ENCODE data around the gene SLC27A2.
"Not testable (repeated sequence)": the region's sequence is repeated elsewhere in the genome, so short reads cannot be mapped to it uniquely, and the experiment has no call there.

The SLC27A2 gene

GRCh38 chr15:50164458-50164857 lies 17.5 kb upstream of the SLC27A2 start:
- no peak for DNase-seq

DNA sequence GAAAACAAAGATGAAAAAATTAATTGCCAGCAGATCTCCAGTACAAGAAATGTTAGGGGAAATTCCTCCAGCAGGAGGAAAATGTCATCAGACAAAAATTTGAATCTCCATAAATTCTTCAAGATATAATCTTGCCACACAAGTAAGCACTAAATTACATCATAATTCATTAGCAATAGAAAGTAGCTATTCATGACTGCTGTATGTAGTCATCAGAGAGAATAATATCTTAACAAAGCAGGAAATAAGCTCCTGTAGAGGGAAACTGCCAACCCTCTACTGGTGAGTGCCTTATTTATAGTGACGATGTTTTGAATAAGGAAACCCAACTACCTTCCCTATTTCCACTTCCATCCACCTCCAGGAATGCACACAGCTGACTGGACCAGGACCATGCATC lies 15.8 kb upstream of the SLC27A2 start:
- no peak for DNase-seq

DNA sequence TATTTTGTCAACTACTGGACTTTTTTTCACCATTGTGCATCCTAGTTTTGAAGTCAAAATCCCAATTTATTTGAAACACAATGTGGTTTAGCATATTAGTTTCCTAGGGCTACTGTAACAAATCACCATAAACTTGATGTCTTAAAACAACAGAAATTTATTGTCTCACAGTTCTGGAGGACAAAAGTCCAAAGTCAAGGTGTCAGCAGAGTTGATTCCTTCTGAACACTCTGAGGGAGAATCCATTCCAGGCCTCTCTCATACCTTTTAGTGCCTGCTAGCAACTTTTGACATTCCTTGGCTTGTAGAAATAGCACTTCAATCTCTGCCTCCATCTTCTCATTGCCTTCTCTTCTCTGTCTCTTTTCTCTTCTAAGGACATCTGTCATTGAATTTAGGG lies 14.9 kb upstream of the SLC27A2 start:
- no peak for DNase-seq

GRCh38 chr15:50168379-50168778 lies 13.6 kb upstream of the SLC27A2 start:
- DNase-seq: no peak

GRCh38 chr15:50168783-50169411 lies 13.1 kb upstream of the SLC27A2 start:
- DNase-seq: no peak

- not testable (repeated sequence) for DNase-seq
Measured at GRCh38 chr15:50172360-50172895, 9.6 kb upstream of the SLC27A2 start.

- peak in 1 of 5 donors; percentile 60 for DNase-seq
Measured at GRCh38 chr15:50176869-50177268, 5.1 kb upstream of the SLC27A2 start.

DNA sequence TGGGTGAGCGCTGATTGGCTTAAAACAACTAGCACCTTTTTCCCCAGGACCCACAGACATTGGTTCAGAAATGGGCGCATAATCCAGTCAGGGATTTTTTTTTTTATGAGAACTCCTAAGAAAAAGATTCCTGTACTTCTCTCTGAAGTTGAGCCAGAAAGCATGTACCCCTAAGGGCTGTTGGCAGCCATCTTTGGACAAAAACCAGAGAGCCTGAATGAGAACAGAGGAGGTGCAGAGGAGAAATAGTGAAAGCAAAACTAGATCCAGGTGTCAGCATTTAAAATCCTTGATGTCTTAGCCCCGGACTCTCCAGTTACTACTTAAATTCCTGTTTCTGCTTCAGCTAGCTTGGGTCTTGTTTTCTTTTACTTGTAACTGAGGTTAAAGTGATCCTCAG lies 1.9 kb upstream of the SLC27A2 start:
- peak in 1 of 5 donors; percentile 29 for DNase-seq

- no peak for DNase-seq
Measured at GRCh38 chr15:50180582-50180981, 1.4 kb upstream of the SLC27A2 start.

- peak in 1 of 5 donors; percentile 29 for DNase-seq
Measured at GRCh38 chr15:50181201-50181968, 611 bp upstream of the SLC27A2 start.

GRCh38 chr15:50182219-50183013 lies 420 bp downstream of the SLC27A2 start:
- peak in 4 of 5 donors; percentile 19 to 56 (median 27) for DNase-seq

- peak in 1 of 5 donors; percentile 65 for DNase-seq
Measured at GRCh38 chr15:50183112-50183794, 1.3 kb downstream of the SLC27A2 start.

DNA sequence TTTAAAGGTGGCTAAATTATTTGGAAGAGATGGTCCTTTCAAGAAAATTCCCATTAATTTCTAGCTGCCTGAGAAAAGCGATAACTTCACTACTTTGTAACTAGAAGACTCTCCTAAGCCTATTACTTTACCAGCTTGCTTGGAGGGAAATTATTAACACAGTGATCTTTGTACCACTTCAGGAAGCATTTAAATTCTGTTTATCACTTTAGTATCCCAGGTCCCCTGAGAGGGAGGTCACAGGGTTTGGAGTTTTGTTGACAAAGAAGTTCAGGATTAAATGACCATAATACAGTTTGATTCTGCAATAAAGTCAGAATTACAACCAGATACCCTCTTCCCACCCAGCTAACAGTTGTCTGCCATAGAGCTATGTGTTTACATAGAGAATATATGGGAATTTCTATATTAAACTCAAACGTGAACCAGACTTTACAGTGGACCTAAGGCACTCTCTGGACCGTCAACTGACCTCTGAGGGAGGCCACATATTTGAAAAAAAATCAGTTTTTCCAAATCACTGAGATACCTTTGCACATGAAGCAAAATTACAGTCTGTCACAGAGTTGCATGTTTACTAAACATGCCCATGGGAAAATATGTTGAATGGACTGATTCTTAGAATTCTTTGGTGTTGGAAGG lies 3.0 kb downstream of the SLC27A2 start:
- no peak for DNase-seq

GRCh38 chr15:50186090-50186489 lies 4.1 kb downstream of the SLC27A2 start:
- DNase-seq: no peak

DNA sequence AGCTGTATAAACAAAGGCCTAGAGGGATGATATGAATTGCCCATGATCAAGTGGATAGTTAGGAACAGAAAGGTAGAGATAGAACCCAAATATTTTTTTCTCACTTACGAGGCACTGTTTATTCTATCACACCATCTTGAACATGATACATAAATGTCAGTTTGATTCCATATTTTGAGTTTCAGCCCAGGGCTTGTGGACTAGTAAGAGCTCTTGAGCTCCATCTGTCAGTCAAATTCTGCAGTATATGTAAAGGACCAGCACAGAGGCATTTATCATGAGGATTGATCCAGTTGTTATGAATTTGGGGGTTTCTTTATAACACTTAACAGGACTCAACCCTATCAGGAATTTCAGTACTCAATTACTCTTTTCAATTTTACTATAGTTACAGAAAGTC lies 4.8 kb downstream of the SLC27A2 start:
- DNase-seq: no peak

- DNase-seq: no peak
Measured at GRCh38 chr15:50187525-50187924, 5.5 kb downstream of the SLC27A2 start.

GRCh38 chr15:50187997-50188396 lies 6.0 kb downstream of the SLC27A2 start:
- DNase-seq: no peak

DNA sequence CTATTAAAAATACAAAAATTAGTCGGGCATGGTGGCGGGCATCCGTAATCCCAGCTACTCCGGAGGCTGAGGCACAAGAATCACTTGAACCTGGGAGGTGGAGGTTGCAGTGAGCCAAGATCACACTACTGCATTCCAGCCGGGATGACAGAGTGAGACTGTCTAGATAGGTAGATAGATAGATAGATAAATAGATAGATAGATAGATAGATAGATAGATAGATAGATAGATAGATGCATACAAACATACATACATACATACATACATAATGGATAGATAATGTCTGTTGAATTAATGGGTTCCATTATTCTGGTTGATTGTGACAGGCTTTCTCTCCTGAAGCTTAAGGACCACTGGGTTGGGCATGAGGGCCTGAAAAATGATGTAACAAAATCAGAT lies 6.8 kb downstream of the SLC27A2 start:
- not testable (repeated sequence) for DNase-seq

DNA sequence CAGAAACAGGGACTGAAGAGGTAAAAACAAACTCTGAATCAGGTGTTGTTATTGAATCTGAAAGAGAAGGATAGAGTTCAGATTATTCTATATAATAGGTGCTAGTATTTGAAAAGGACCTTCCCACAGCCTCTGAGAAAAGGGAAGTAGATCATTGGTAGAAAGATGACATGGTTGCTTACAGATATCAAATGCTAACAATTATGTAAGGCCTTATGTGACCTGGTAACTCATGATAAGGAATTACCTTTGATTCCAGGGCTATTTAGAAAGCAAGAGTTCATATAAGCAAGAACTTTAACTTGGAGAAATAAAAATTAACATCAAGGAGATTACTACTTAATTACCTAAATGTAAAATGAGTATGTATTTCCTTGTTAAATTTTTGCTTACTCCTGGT lies 7.6 kb downstream of the SLC27A2 start:
- no peak for DNase-seq

DNA sequence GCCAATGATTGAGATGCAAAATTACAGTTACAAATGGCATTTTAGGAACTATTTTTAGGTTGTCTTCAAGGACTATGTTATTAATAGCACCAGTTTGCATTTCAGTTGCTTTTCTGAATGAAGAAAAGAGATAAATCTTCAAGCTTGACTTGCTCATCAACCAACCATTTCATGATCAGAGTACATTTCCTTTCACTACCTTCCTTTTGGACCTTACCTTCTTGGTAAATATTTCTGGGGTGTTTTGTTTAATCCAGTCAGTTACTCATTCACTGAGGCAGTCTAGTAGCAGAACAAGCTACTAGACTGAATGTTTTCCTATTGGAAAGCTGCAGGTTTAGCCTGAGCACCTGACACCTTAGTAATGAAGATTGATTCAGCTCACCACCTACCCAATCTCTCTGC lies 8.2 kb downstream of the SLC27A2 start:
- DNase-seq: no peak

DNA sequence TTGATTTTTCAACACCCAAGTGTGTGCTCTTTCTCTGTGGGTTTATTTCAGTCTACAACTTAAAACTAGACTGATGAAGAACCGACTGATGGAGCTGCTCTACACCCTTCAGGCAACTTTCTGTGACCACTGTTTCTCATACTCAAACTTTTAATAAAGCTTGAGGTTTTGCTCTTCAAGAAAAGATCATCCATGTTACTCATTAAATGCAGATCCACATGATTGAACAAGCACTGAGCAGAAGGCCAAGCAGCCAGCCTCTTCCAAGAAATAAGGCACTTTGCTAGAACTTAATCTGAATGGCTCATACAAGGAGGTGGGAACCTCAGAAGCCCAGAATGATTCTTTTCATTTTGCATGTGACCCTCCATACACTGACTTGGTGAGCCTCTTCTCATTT lies 8.7 kb downstream of the SLC27A2 start:
- DNase-seq: no peak

- no peak for DNase-seq
Measured at GRCh38 chr15:50192164-50192563, 10.2 kb downstream of the SLC27A2 start.

Measured in T-helper 1 cell (primary cell).